ENCODE data around the gene ENTPD7.
"Not testable (repeated sequence)": the region's sequence is repeated elsewhere in the genome, so short reads cannot be mapped to it uniquely, and the experiment has no call there.

ENTPD7 gene

GRCh38 chr10:99695761-99696160 lies 36.5 kb downstream of the ENTPD7 start:
- no peak for DNase-seq

DNA sequence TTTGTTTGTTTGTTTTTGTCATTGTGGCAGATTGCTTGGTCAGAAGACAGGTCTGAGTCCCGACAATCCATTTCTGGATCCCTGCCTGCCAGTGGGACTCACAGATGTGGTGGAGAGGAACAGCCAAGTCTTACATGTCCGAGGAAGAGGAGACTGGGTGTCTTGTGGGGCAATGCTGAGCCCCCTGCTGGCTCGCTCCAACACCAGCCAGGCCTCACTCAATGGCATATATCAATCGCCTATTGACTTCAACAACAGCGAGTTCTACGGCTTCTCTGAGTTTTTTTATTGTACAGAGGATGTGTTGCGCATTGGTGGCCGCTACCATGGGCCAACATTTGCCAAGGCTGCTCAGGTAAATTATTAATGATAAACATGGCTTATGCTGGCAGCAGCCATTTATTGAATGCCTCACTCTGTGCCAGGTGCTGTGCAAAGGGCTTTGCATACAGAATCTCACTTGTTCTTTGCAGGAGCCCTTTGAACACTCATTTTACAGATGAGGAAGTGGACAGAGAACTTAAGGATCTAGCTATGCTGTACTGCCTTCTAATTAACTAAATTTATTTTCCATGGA lies 39.3 kb downstream of the ENTPD7 start:
- no peak for DNase-seq

DNA sequence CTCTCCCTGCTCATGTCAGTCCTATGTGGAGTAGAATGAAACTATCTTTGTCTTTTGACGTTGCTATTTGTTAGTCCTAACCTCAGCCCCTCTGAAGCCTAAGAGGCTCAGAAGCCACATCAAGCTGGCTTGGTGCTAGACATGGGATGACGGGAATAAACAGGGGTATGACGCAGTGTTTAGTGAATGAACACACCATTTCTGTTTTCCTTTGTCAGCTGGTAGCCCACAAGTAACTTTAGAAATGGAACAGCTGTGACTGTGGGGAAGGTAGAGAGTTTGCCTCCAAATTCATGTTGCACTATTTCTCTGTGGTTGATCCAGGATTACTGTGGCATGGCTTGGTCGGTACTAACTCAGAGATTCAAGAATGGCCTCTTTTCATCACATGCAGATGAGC lies 41.3 kb downstream of the ENTPD7 start:
- no peak for DNase-seq

DNA sequence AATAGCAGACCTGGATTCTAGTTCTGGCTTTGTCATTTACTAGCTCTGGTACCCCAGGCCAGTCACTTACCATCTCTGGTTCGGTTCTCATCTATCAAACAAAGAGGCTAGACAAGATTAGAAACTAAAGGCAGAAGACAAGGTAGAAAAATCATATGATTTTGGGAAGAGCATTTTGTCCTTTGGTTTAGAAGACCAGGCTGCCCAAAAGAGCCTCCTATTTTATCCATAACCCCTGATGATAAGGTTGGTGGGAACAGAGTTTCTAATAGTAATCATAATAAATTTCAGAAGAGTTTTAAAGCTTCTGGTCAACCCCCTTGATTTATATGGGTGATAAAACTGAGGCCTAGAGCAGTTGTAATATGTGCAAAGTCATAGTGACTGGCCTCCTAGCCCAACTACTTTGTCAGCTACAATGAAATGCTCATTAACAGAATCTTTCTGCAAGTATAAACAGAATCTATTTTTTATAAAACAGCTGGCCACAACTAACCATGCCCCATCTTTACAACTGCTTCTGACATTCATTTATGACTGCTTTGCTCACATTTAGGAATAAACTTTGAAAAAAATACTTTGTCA lies 49.2 kb downstream of the ENTPD7 start:
- DNase-seq, result no peak

DNA sequence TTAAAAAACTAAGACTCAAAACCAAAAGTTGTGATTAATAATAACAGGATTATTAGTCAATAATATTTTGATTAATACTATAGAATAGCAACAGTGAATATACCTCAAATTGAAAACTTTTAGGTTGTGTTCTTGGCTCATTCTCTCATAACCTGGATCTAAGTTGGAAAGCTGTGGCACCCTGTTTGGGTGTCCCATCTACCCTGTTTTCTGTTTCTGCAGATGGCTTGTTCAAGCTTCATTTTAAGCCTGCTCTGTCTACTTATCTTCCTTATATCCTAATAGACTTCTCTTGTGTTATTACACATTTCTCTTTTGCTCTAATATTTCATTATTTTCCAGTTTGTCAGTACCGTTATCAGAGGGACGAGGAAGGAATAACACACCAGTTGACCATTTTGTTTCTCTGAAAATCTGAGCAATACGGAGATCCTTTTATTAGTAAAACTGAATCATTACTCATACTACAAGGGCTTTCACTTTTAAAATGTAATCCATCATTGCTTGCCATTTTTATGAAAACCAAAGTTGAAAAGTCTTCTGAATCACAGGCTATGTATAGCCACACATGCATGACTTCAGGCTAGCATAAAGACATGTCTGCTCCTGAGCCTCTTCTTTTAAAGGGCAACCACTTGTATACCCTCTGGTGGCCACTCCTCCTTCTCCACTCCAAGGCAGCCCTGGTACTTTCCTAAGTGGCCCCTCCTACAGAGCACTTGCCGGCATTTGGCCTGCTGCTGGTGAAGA lies 50.3 kb downstream of the ENTPD7 start:
- DNase-seq, result no peak

- no peak for DNase-seq
Measured at GRCh38 chr10:99711129-99711719, 51.9 kb downstream of the ENTPD7 start.

DNA sequence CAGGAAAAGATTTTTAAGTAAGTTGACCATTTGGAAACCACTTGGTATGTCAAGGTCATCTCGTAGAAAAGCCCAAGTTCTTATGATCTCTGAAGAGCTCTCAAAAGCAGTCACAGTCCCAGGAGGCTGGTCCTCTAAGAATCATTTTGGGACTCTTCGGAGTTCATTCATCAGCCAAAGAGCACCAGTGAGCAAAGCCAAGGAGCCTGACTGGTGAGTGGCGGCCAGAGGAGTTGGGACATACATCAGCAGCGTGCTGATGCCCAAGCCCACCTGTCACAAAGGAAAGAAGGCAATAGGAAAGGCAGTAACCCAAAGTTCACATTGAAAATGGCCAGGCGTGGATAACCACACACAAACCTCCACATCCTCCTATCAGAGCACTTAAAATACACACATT lies 55.1 kb downstream of the ENTPD7 start:
- no peak for DNase-seq

GRCh38 chr10:99720387-99720786 lies 61.1 kb downstream of the ENTPD7 start:
- DNase-seq, result no peak

GRCh38 chr10:99730026-99730425 lies 70.7 kb downstream of the ENTPD7 start:
- no peak for DNase-seq

DNA sequence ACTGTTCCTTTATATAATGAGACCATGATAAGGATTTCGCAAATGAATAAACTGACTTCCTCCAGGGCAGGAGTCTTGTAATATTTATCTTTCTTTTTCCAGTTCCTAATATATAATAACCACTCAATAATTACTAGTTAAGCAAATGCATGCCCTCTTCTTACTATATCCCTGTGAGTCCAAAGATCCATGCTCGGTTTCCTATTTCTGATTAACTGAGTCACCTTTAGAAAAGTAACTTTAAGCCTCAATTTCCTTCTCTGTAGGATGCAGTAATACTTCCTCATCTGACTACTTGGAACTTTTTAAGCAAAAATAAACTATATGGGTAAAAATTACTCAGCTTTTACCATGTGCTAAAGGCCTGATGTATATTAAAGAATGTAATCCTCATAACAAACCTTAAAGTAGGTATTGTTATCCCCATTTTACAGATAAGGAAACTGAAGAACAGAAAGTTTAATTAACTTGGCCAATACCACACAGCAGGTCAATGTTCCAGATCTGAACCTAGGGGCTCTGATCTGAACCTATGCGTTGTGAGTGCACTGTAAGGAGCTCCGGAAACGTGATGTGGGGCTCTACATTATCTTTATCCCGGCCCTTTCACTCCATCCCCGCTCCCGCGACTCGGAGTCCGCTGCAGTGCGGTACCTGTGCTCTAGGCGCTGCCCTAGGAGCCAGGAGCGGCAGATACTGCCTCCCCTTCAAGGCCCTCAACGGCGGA lies 72.2 kb downstream of the ENTPD7 start:
- DNase-seq, result no peak

- peak; percentile 95 for DNase-seq
Measured at GRCh38 chr10:99732033-99732842, 72.9 kb downstream of the ENTPD7 start, which contains the start of the genes COX15 and CUTC. Gene COX15, minus strand, starts transcription at chr10:99732127. Its CDS starts 78 bp downstream, at chr10:99732049. Gene CUTC, plus strand, starts transcription at chr10:99732234. Its CDS starts 115 bp downstream, at chr10:99732349.

DNA sequence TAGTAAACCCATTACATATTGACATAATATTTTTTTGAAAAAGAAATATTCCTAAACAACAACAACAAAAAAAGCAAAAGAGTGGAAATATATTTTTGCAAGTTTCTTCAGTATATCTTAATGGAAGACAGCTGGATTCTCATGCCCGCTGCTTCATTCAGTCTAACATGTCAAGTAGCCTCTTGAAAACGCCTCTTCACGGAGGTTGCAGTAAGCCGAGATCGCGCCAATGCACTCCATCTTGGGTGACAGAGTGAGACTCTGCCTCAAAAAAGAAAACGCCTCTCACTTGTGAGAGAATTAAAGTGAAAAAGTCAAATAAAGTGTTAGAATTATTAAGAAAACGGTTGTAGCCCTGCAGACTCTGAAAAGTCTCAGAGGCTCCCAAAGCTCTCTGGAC lies 74.1 kb downstream of the ENTPD7 start:
- DNase-seq, result no peak

- DNase-seq, result not testable (repeated sequence)
Measured at GRCh38 chr10:99734111-99734510, 74.8 kb downstream of the ENTPD7 start.

GRCh38 chr10:99740260-99740659 lies 81.0 kb downstream of the ENTPD7 start:
- DNase-seq, result no peak

DNA sequence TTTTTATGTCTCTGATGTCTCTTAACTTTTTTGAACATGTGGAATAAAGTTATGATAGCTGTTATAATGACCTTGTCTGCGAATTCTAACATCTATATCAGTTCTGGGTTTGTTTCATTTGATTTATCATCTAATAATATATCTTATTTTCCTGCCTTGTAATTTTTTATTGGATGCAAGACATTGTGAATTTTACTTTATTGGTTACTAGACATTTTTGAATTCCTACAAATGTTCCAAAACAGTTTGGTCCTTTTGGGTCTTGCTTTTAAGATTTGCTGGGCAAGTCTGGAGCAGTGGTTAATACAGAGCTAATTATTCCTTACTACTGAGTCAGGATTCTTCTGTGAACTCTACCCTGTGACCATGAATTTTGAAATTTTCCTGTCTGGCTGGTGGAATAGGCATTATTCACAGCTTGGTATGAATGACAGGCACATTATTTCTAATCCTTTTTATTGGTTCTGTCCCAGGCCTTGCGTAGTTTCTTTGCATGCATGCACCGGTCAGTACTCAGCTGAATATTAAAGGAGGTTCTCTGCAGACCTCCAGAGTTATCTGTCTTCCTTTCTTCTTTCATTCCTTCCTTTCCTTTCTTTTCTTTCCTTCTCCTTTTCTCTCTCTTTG lies 81.7 kb downstream of the ENTPD7 start:
- no peak for DNase-seq

DNA sequence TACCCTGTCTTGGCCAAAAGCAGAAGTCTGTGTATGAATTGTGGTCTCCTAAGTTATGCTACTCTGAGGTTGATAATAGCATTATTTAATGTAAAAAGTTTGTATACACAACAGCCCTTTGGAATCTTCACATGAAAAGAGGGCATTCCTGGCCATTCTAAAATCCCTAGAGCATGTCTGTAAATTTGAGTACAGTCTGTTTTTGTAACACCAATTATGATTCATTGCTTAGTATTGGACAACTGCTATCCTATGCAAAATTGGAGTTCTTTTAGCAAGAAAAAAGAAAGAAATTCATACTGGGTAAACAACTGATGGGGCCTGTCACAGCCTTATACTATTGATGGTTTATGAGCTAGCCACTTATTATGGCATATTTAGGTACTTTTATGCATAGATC lies 82.9 kb downstream of the ENTPD7 start:
- DNase-seq, result no peak

DNA sequence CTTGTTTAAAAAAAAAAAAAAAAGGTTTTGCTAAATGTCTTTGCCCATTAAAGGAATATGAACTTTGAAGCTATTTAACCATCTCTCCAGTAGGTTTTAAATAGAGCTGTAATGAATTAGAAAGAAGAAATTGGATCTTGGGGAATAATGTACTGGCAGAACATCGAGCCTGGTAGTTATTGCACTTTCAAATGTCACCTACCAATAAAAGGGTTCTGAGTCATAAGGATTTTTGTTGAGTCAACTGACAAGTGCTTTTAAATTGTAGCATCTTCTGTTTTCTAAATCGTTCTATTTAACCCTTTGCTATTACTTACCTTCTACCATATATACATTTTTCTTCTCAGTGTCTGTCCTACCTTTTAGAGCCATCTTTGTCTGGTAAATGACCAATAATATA lies 83.4 kb downstream of the ENTPD7 start:
- no peak for DNase-seq

GRCh38 chr10:99743841-99744240 lies 84.5 kb downstream of the ENTPD7 start:
- DNase-seq, result no peak

GRCh38 chr10:99746166-99746565 lies 86.9 kb downstream of the ENTPD7 start:
- not testable (repeated sequence) for DNase-seq

DNA sequence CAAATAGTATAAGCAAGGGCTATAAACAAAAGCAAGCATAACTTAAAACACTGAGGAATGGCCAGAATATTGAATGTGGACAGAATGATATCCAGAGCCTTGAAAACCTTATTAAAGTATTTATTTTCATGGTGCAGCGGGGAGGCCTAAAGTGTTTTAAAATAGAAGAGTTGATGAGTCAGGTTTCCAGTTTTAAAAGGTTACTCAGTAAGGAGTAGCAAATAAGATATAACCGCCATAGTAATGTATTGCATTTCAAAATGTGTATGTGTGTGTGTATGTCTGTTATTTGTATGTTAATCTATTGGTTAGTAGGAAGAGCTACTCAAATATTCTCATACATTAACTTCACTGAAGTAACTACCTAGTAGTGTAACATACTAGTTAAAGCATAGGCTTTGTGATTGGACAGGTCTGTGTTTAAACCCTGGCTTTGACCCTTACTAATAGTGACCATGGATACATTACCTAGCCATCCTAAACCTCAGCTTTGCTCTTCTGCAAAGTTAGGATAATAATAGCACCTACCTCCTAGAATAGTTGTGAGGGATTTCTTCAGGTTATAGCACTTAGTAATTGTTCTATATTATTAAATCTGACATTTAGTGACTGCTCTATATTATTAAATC lies 89.6 kb downstream of the ENTPD7 start:
- no peak for DNase-seq

DNA sequence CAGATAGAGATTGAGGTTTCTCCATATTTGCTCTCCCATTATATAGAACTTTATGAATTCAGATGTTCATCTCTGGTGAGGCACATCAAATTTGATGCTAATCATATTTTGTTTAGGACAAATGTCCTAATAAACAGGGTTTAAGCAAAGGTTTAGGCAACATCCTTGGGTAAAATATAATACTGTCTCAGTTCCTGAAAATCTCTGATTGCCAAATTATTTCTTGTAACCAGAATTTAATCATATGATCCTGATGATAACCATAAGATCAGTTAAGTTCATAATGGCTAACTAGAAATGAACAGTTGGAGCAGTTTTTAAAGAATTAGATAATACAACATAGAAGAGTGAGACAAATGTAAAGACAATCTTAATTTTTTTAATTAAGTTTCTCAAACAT lies 91.3 kb downstream of the ENTPD7 start:
- no peak for DNase-seq

Measured in activated CD8-positive, alpha-beta memory T cell treated with anti-CD3 and anti-CD28 coated beads, Interleukin-2, amount 50 U/mL, for 4 hours (primary cell).